Peyer's patch (tissue), 4 donors: ENCODE measurements around the gene AFF2. TPM values are rescaled to one million over a fixed set of nuclear protein-coding genes. Genes with fewer than 3 reads are reported as not detected.

Experiments used
- DNase-seq, 3 donors: peaks; one replicate each; pipeline ENCODE4 v3.0.0-alpha.2; 2017 to 2019
- H3K27ac ChIP-seq, 4 donors: fragments of 200-600 bp; sonication (generic); one replicate each; pipeline ENCODE4 v1.5.1; 2016 to 2019
- H3K27me3 ChIP-seq, 2 donors: fragments of 200-600 bp; sonication (generic); one replicate each; pipeline ENCODE4 v1.5.1; 2019
- H3K36me3 ChIP-seq, 3 donors: fragments of 200-600 bp; sonication (generic); one replicate each; pipeline ENCODE4 v1.5.1; 2016 to 2019
- H3K4me1 ChIP-seq, 4 donors: fragments of 200-600 bp; sonication (generic); one replicate each; pipeline ENCODE4 v1.5.1; 2016 to 2019
- H3K4me3 ChIP-seq, 4 donors: fragments of 200-600 bp; sonication (generic); 1 replicate in 3 of 4; 2 replicates in 1 of 4; pipeline ENCODE4 v1.5.1; 2016 to 2019; ENCODE audit warnings: mild to moderate bottlenecking in 1 of 4
- H3K9me3 ChIP-seq, 4 donors: fragments of 200-600 bp; sonication (generic); one replicate each; pipeline ENCODE4 v1.5.1; 2016 to 2019; ENCODE audit warnings: mild to moderate bottlenecking in 1 of 4
- CTCF ChIP-seq, 6 experiments: fragments of 450-650 bp in 4 of 6; fragments of 200-600 bp in 2 of 6; sonication (generic) in 1 of 6; IDR thresholded peaks; one replicate each; pipeline ENCODE4 v1.5.1; 2017 to 2019; ENCODE audit warnings: antibody characterized with exemption in 6 of 6, mild to moderate bottlenecking in 3 of 6, moderate library complexity in 1 of 6
- POLR2A ChIP-seq, 2 donors: fragments of 450-650 bp; IDR thresholded peaks; one replicate each; pipeline ENCODE4 v1.5.1; 2017; ENCODE audit warnings: antibody characterized with exemption in 2 of 2, mild to moderate bottlenecking in 2 of 2, moderate library complexity in 2 of 2
- total RNA-seq, 4 donors: library from RNA; depleted of rRNA; stranded (reverse); fragments of >200 nt; gene quantifications; one replicate each; pipeline ENCODE4 v1.1.0, GENCODE V29; 2016

Gene AFF2
- 1 to 10 TPM in 2 of 4 donors, under 1 TPM in 1, not detected in 1; 0.18 to 2.5 (median 1.9) TPM for total RNA-seq

DNA sequence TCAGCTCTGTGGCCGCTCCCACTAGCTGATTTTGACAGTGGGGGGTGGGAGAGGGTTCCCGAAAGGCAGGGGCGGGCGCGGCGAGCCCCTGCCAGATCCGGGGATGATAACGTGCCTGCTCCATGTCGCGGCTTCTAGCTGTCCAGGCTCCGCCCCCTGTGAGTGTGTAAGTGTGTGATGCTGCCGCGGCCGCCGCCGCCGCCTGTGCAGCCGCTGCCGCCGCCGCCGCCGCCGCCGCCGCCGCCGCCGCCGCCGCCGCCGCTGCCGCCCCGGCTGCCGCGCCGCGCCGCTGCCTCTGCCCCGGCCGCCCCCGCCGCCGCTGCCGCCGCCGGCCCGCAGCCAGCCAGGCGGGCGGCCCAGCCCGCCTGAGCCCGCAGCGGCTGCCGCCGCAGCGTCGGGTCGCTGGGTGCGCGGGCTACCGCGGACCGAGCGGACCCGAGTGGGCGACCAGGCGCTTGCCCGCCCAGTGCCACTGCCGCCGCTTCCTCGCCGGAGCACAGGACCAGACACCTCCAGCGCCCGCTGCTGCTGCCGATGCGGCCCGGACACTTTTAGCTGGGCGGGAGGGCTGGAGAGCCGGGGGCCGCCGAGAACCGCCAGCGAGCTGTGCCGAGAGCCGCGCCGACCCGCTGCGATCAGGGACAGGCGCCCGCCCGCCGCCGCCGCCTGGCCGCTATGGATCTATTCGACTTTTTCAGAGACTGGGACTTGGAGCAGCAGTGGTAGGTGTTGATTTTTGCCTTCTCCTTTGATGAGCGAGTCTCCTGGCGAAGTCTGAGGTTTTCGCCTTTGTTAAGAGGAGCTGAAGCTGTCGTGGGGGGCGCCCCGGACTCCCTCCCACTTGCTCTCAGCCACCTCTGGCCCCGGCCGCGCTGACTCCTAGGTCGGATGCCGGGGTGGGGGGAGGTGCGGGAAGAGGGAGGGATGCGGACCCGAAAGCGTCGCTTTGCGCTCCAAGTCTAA is at the start of gene AFF2:
AFF2 (plus strand) TSS at position 195 of the 963 bp plus-strand sequence; CDS start at position 676, 481 bp downstream.
- Histone ChIP-seq H3K36me3 (no peaks in the 10 kb centered on the region), H3K4me1 (no peaks in the 10 kb centered on the region), H3K4me3 (peak within 1 kb of the TSS; percentile 21 to 50 (median 41)), H3K27ac (no peak within 1 kb of the TSS), H3K27me3 (no peaks in the 10 kb centered on the region), H3K9me3 (no peaks in the 10 kb centered on the region)
- peak; percentile 41 to 57 (median 42) for DNase-seq
- no peak for TF ChIP-seq CTCF (IDR thresholded peaks at IDR 0.05)
- TF ChIP-seq POLR2A (IDR thresholded peaks at IDR 0.05), result no peak

DNA sequence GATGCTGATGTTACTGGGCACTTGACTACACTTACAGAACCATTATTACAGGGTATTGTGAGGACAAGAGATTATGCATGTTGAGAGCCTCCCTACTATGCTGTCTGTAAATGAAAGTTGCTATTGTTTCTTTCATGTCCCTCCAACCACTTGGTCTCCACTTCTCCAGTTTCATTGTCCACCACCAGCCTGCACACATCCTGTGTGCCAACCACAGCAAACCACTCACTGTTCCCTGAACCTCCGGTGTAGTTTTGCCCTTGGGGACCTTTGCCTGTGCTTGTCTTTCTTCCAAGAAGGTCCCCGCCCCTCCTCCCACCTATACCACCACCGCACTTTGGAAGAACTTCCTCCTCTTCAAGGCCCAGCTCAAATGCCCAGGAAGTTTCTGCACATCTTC is 43.1 kb upstream of the AFF2 start:
- Histone ChIP-seq H3K27me3 (no peaks in the 10 kb centered on the region), H3K4me1 (no peaks in the 10 kb centered on the region), H3K27ac (no peak overlapping the region), H3K36me3 (no peaks in the 10 kb centered on the region), H3K9me3 (no peaks in the 10 kb centered on the region), H3K4me3 (no peak overlapping the region)
- peak in 1 of 3 donors; percentile 16 for DNase-seq
- TF ChIP-seq POLR2A (IDR thresholded peaks at IDR 0.05) (no peak), CTCF (IDR thresholded peaks at IDR 0.05) (no peak)

- Histone ChIP-seq H3K4me1 (no peaks in the 10 kb centered on the region), H3K27me3 (no peaks in the 10 kb centered on the region), H3K27ac (no peak overlapping the region), H3K4me3 (no peak overlapping the region), H3K36me3 (no peaks in the 10 kb centered on the region), H3K9me3 (no peaks in the 10 kb centered on the region)
- peak in 1 of 3 donors; percentile 24 for DNase-seq
- no peak for TF ChIP-seq POLR2A (IDR thresholded peaks at IDR 0.05)
- no peak for TF ChIP-seq CTCF (IDR thresholded peaks at IDR 0.05)
Measured at GRCh38 chrX:148459343-148459742, 41.1 kb upstream of the AFF2 start.

GRCh38 chrX:148466292-148466691 is 34.1 kb upstream of the AFF2 start:
- Histone ChIP-seq H3K27ac (no peak overlapping the region), H3K36me3 (no peaks in the 10 kb centered on the region), H3K4me3 (no peak overlapping the region), H3K27me3 (no peaks in the 10 kb centered on the region), H3K9me3 (no peaks in the 10 kb centered on the region), H3K4me1 (no peaks in the 10 kb centered on the region)
- no peak for TF ChIP-seq CTCF (IDR thresholded peaks at IDR 0.05)
- DNase-seq, result no peak

DNA sequence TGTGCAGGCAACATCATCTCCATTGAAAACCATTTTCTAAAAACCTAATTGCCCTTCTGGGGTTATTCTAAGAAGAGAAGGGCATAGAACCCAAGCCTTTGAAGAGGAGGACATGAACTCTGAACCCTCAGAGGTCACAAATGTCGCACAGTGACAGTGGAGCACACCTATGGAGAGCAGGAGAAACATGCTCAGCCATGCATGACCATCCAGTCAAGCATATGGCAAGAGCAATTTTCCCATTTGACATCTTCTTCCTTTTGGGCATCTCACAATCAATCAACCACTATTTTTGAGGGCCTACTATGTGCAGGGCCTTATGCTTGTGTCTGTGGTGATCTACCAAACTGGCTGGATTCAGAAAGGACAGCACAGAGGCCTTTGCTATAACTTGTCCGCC is 30.1 kb upstream of the AFF2 start:
- TF ChIP-seq CTCF (IDR thresholded peaks at IDR 0.05) (no peak), POLR2A (IDR thresholded peaks at IDR 0.05) (no peak)
- no peak for DNase-seq
- no peaks in the 10 kb centered on the region for H3K9me3 ChIP-seq
- H3K36me3 ChIP-seq, result no peaks in the 10 kb centered on the region
- H3K27ac ChIP-seq, result no peak overlapping the region
- H3K27me3 ChIP-seq, result no peaks in the 10 kb centered on the region
- H3K4me3 ChIP-seq, result no peak overlapping the region
- no peaks in the 10 kb centered on the region for H3K4me1 ChIP-seq
